ENCODE results near the gene GALNTL6. TPM values are rescaled to one million over a fixed set of nuclear protein-coding genes. Genes with fewer than 3 reads are reported as not detected.

Gene GALNTL6
- total RNA-seq, 4 donors from 2014 or later = 0.67 to 0.70 TPM; not detected in 2

- no peak for TF ChIP-seq POLR2A (IDR thresholded peaks at IDR 0.05)
- TF ChIP-seq, protein P1, sequence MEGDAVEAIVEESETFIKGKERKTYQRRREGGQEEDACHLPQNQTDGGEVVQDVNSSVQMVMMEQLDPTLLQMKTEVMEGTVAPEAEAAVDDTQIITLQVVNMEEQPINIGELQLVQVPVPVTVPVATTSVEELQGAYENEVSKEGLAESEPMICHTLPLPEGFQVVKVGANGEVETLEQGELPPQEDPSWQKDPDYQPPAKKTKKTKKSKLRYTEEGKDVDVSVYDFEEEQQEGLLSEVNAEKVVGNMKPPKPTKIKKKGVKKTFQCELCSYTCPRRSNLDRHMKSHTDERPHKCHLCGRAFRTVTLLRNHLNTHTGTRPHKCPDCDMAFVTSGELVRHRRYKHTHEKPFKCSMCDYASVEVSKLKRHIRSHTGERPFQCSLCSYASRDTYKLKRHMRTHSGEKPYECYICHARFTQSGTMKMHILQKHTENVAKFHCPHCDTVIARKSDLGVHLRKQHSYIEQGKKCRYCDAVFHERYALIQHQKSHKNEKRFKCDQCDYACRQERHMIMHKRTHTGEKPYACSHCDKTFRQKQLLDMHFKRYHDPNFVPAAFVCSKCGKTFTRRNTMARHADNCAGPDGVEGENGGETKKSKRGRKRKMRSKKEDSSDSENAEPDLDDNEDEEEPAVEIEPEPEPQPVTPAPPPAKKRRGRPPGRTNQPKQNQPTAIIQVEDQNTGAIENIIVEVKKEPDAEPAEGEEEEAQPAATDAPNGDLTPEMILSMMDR (IDR thresholded peaks at IDR 0.05) = no peak
- no peak overlapping the region for H3K4me3 ChIP-seq
Measured at GRCh38 chr4:171847751-171848150, 34.5 kb downstream of the GALNTL6 start.

GRCh38 chr4:171849686-171850222 is 36.5 kb downstream of the GALNTL6 start:
- no peak for TF ChIP-seq POLR2A (IDR thresholded peaks at IDR 0.05)
- TF ChIP-seq, protein P1 (IDR thresholded peaks at IDR 0.05) = no peak
- no peak overlapping the region for H3K4me3 ChIP-seq
- H3K27me3 ChIP-seq = no peaks in the 10 kb centered on the region
- H3K27ac ChIP-seq = no peak overlapping the region
- H3K4me1 ChIP-seq = no peaks in the 10 kb centered on the region
- no peaks in the 10 kb centered on the region for H3K9me3 ChIP-seq
- no peak for DNase-seq
- no peaks in the 10 kb centered on the region for H3K36me3 ChIP-seq

More at GRCh38 chr4:171847751-171848150, 34.5 kb downstream of the GALNTL6 start:
- Histone ChIP-seq H3K27me3 (no peaks in the 10 kb centered on the region), H3K36me3 (no peaks in the 10 kb centered on the region), H3K4me1 (no peaks in the 10 kb centered on the region), H3K27ac (no peak overlapping the region), H3K9me3 (no peaks in the 10 kb centered on the region)
- no peak for DNase-seq

- Histone ChIP-seq H3K9me3 (no peaks in the 10 kb centered on the region), H3K27ac (no peak overlapping the region)
- TF ChIP-seq, protein P1 (IDR thresholded peaks at IDR 0.05) = no peak
- TF ChIP-seq POLR2A (IDR thresholded peaks at IDR 0.05) = no peak
Measured at GRCh38 chr4:171851295-171851694, 38.1 kb downstream of the GALNTL6 start.

GRCh38 chr4:171857302-171858012 is 44.3 kb downstream of the GALNTL6 start:
- no peak overlapping the region for H3K27ac ChIP-seq
- TF ChIP-seq, protein P1 (IDR thresholded peaks at IDR 0.05) = no peak
- no peak for TF ChIP-seq POLR2A (IDR thresholded peaks at IDR 0.05)
- no peaks in the 10 kb centered on the region for H3K27me3 ChIP-seq
- no peaks in the 10 kb centered on the region for H3K9me3 ChIP-seq
- H3K36me3 ChIP-seq = no peaks in the 10 kb centered on the region
- DNase-seq = no peak
- no peaks in the 10 kb centered on the region for H3K4me1 ChIP-seq
- no peak overlapping the region for H3K4me3 ChIP-seq

More at GRCh38 chr4:171851295-171851694, 38.1 kb downstream of the GALNTL6 start:
- no peaks in the 10 kb centered on the region for H3K4me1 ChIP-seq
- H3K36me3 ChIP-seq = no peaks in the 10 kb centered on the region
- no peak overlapping the region for H3K4me3 ChIP-seq
- H3K27me3 ChIP-seq = no peaks in the 10 kb centered on the region
- no peak for DNase-seq

DNA sequence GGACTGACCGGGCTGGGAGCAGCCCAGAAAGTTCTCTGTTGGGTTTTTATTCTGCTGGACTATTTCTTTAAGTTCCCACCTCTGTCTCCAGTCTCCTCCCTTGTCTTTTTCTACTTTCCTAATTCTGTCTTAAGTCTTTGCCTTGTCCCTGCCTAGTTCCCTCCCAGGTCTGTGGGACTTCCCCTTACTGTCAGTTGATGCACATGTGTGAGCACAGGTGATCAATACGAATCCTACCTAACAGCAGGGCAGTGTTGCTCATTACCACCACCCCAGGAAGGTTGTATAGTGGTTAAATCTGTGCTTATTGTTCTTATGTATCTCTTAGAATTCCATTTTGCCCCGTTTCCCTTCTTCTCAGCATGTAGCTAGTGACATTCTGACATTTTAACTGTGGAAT is 62.1 kb downstream of the GALNTL6 start:
- Histone ChIP-seq H3K27ac (no peak overlapping the region), H3K4me3 (no peak overlapping the region), H3K9me3 (no peaks in the 10 kb centered on the region), H3K27me3 (no peaks in the 10 kb centered on the region), H3K4me1 (no peaks in the 10 kb centered on the region), H3K36me3 (no peaks in the 10 kb centered on the region)
- TF ChIP-seq, protein P1 (IDR thresholded peaks at IDR 0.05) = no peak
- no peak for TF ChIP-seq POLR2A (IDR thresholded peaks at IDR 0.05)
- DNase-seq = no peak

Data from Peyer's patch (tissue), 4 donors.